ENCODE data around the gene MCUB. TPM values are rescaled to one million over a fixed set of nuclear protein-coding genes. Genes with fewer than 3 reads are reported as not detected.

The MCUB gene
- polyA plus RNA-seq, 12 donors, result 8.6 to 30.2 (median 10.6) TPM; not detected in 1

DNA sequence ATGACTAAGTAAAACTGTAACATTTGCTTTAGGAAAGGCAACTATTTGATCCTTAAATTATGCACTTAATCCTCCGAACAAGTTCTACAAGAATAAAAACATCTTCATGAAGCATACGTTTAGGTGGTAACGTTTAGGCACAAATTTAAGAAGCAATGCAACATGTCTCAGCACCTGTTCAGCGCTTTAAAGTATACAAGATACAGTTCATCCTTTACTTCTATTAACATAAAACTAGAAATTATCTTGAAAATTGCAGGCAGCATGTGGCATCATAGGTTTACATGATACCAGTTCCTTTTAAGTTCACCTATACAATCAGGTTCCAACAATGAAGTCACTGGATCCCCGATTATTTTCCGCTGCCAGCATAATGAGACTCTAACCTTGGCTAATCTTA is 168.3 kb downstream of the MCUB start:
- no peak for DNase-seq

DNA sequence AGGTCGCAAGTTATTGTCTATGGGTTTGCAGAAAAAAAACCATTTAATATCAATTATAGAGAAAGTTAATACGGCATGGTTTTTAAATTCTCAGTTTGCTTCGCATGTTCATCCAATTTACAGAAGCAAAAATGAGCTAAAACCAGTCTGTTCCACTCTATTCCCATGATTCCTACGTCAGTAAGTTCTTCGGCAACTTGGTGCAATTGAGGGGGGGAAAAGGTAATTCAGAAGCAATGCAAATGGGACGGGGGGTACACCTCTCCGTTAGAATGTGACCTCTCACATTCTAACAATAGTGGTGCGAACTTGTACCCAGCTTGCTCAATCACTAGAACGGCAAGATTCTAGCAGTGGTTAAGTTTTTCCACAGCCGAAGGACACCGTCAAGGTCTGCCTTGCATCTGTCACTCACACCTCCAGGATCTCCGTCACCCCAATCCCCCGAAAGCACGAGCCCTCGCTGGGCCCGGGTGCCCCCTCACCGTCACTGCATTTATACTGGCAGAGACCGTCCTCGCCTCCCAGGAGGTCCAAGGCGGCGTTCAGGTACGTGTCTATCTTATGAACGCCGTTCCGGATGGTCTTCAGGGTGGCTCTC is 169.2 kb downstream of the MCUB start:
- peak; percentile 19 for DNase-seq

DNA sequence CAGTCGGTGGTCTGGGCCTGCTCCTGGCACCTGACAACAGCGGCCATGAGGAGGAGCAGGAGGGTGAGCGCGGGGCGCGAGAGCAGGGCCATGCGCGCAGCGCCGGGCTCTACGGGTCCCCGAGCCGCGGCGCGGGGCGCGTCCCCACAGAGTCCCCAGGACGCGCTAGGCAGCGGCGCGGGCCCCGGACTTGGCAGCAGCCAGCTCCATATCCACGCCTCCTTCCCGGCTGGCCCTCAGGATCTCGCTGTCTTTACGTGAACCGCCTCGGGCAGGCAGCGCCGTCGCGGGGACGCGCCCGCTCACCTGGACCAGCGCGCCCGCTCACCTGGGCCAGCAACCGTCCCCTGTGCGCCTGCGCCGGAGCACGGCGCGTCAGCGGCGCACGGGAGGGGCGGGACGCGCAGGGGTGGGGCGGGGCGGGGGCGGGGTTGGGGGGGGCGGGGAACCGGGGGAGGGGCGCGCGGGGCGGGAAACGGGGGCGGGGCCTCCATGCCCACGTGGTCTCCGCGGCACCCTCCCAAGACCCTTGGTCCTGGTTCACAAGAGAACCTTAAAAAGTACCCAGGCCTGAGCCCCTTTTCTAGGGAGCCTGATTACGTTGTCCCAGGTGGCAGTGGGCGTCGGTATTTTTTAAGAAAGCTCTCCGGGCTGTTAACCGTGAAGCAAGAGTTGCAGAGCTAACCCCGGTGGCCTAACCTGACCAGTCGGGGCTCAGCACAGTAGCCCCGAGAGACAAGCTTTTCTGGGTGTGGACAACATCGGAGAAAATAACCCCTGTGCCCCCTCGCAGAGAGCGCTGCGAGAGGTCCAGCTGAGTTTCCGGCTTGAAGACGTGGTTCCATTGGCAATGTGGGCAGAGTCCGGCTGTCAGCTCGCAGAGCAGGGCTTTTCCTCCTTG is 169.9 kb downstream of the MCUB start, which contains the start of gene PLA2G12A:
TSS of gene PLA2G12A (minus strand) at position 353 of the 901 bp plus-strand sequence. CDS start at position 92, 261 bp downstream.
- peak; percentile 66 for DNase-seq

DNA sequence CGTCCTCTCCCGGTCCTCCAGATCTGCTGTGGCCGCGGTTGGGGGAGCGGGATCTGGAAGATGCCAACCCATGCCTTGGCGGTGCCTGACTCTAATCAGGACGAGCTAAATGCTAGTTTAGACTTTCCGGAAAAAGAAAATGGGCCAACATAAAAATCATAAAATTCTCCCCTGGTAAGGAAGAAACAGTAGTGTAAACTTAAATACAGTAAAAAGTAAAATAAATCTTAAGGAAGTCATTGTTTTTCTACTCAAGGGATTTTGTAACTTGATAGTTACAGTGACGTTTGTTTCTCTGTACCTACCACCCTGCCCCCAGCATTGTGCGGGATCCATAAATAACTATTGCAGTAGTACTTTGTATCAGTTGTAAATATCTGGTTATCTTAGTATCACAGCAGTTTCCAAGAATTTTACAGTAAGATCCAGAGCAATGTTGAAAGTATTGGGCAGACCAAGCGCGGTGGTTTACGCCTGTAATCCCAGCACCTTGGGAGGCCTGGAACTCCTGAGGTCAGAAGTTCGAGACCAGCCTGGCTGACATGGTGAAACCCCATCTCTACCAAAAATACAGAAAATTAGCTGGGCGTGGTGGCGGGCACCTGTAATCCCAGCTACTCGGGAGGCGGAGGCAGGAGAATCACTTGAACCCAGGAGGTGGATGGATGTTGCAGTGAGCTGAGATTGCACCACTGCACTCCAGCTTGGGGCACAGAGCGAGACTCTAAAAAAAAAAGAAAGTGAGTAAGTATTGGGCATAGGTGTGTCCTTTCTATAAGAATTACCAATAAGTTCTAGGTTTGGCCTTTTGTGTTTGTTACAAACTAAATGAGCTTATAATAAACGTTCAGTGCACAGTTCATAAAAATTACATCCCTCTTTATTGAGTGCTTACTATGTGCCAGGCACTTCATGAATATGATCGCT is 170.8 kb downstream of the MCUB start:
- no peak for DNase-seq

DNA sequence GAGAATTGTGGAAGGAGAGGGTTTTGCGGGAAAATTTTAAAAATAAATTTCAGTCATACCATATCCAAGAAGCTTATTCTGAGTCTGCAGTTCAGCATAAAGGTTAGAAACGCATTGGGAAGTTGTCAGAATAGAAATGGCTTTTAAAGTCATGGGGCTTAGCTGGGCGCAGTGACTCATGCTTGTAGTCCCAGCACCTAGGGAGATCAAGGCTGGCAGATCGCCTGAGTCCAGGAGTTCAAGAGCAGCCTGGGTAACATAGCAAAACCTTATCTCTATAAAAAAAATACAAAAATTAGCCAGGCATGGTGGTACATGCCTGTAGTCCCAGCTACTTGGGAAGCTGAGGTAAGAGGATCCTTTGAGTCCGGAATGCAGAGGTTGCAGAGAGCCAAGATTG is 173.7 kb downstream of the MCUB start:
- DNase-seq, result no peak

DNA sequence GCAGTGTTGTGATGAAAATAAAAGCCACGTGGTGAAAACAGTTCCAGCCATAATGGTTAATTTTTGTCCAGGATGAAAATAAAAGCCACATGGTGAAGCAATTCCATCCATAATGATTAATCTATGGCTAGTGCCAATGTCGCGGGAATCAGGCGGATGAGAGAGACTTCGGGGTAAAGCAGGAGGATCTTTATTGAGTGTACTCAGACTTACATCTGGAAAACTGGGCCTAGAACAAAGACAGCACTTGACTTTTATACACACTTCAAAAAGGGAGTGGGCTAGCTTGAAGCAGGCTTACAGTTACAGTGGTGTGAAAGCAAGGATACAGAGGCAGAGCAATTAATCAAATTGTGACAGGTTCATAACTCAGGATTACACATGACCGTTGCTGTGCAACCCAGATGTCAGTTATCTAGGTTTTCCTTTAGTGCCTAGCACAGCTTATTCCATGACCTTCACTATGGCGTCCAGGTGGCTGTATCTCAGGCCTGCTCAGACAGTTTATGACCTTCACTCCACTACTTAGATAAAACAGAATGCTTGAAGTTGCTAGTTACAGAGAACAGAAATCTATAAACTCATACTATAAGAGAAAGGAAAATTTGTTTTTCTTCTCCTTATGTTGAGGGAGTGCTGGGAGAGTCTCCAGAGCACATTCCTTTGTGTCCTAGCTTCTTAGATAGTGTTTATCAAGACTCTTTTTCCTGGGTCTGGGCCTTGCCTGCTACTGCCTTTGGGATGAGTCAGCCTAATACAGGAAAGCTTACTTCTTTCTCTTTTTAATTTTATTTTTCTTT is 175.7 kb downstream of the MCUB start:
- no peak for DNase-seq

Other genes starting within 250 kb of the MCUB start
- 10 to 100 TPM in 11 of 12 donors, not detected in 1; 17.2 to 40.9 (median 30.4) TPM for gene SEC24B, start 126.4 kb upstream of the MCUB start, polyA plus RNA-seq (ENCODE audit: insufficient read length in 12 of 12)
- gene CASP6, start 143.2 kb downstream of the MCUB start, polyA plus RNA-seq (ENCODE audit: insufficient read length in 12 of 12), result 10 to 100 TPM in 11 of 12 donors, not detected in 1; 12.5 to 28.0 (median 18.9) TPM
- 10 to 100 TPM; 13.2 to 80.0 (median 19.4) TPM for gene PLA2G12A, start 169.8 kb downstream of the MCUB start, polyA plus RNA-seq (ENCODE audit: insufficient read length in 12 of 12)
- gene CFI, start 241.8 kb downstream of the MCUB start, polyA plus RNA-seq (ENCODE audit: insufficient read length in 12 of 12), result 10 to 100 TPM in 2 of 12 donors, 1 to 10 TPM in 9, not detected in 1; 4.9 to 12.2 (median 6.9) TPM